ENCODE results near the gene DZANK1. TPM values are rescaled to one million over a fixed set of nuclear protein-coding genes. Genes with fewer than 3 reads are reported as not detected.
"Not testable (repeated sequence)": the region's sequence is repeated elsewhere in the genome, so short reads cannot be mapped to it uniquely, and the experiment has no call there.

DZANK1 gene
- total RNA-seq, 3 donors from 2014 or later (not counting 1 experiment from before 2014, with no cell fraction given), result 2.7 to 5.7 (median 3.7) TPM

- no peak for TF ChIP-seq CTCF (IDR thresholded peaks at IDR 0.05)
- Histone ChIP-seq H3K27me3 (ENCODE audit: control insufficient read depth, insufficient read depth, low read length) (no peaks in the 10 kb centered on the region), H3K9me3 (ENCODE audit: control insufficient read depth, insufficient read depth, low read length) (no peaks in the 10 kb centered on the region), H3K36me3 (ENCODE audit: control insufficient read depth, insufficient read depth, low read length) (peaks cover 9% of the 10 kb centered on the region), H3K4me3 (ENCODE audit: low read length) (no peak overlapping the region), H3K4me1 (ENCODE audit: control insufficient read depth, insufficient read depth, low read length) (no peaks in the 10 kb centered on the region), H3K27ac (ENCODE audit: low read length) (no peak overlapping the region)
- ATAC-seq, result no peak
- WGBS (ENCODE audit: insufficient coverage), result 63% methylated on average over 3 of the region's 3 CpGs
- no peaks in the 10 kb centered on the region for H3K27me3 Mint-ChIP-seq (ENCODE audit: low read depth in 2 of 2)
- intact Hi-C loops (cut with micrococcal nuclease), result no loop called here
- no peak overlapping the region for H3K4me3 Mint-ChIP-seq
- no peaks in the 10 kb centered on the region for H3K4me1 Mint-ChIP-seq
- no peak overlapping the region for H3K27ac Mint-ChIP-seq
- H3K36me3 Mint-ChIP-seq, result no peaks in the 10 kb centered on the region
- H3K9me3 Mint-ChIP-seq, result no peaks in the 10 kb centered on the region
- DNase-seq, result no peak
These were observed 76.6 kb downstream of the DZANK1 start for GRCh38 chr20:18390201-18390600.

DNA sequence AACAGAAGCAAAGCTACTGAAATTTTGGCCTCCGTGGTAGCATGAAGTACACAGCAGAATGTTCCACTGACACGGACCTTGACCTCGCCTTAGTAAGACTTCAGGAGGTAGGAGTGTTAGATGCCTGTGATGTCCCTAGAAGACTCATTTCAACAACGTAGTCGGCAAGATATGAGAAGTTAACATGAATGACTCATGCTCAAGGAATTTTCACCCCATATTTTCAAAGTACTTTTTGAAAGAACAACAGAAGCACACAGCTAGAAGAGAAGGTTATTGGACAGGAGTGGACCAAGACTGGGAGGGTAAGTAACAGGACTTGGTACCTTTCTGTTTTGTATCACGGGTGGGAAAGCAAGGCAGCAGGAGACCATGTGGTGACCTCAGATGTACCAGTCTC is 78.0 kb downstream of the DZANK1 start:
- H3K27ac Mint-ChIP-seq, result no peak overlapping the region

GRCh38 chr20:18380908-18381529 is 85.8 kb downstream of the DZANK1 start:
- no peaks in the 10 kb centered on the region for H3K36me3 ChIP-seq (ENCODE audit: control insufficient read depth, insufficient read depth, low read length)
- no peak overlapping the region for H3K4me3 Mint-ChIP-seq
- H3K4me1 ChIP-seq (ENCODE audit: control insufficient read depth, insufficient read depth, low read length), result no peaks in the 10 kb centered on the region
- H3K27me3 ChIP-seq (ENCODE audit: control insufficient read depth, insufficient read depth, low read length), result no peaks in the 10 kb centered on the region
- no peak overlapping the region for H3K27ac ChIP-seq (ENCODE audit: low read length)
- no peak overlapping the region for H3K4me3 ChIP-seq (ENCODE audit: low read length)
- whole genome bisulfite sequencing (ENCODE audit: insufficient coverage), result 83% methylated on average over 7 of the region's 7 CpGs
- DNase-seq (no peak), ATAC-seq (no peak)
- H3K36me3 Mint-ChIP-seq, result no peaks in the 10 kb centered on the region
- peaks cover 0 to 5% of the 10 kb centered on the region in 2 donors for H3K27me3 Mint-ChIP-seq (ENCODE audit: low read depth in 2 of 2)
- H3K4me1 Mint-ChIP-seq, result no peaks in the 10 kb centered on the region
- no peak for TF ChIP-seq CTCF (IDR thresholded peaks at IDR 0.05)
- intact Hi-C loops (cut with micrococcal nuclease), result no loop called here
- no peaks in the 10 kb centered on the region for H3K9me3 Mint-ChIP-seq
- H3K9me3 ChIP-seq (ENCODE audit: control insufficient read depth, insufficient read depth, low read length), result no peaks in the 10 kb centered on the region
- H3K27ac Mint-ChIP-seq, result no peak overlapping the region

More for the DNA sequence above, 78.0 kb downstream of the DZANK1 start:
- Histone ChIP-seq H3K36me3 (ENCODE audit: control insufficient read depth, insufficient read depth, low read length) (peaks cover 9% of the 10 kb centered on the region), H3K9me3 (ENCODE audit: control insufficient read depth, insufficient read depth, low read length) (no peaks in the 10 kb centered on the region), H3K27me3 (ENCODE audit: control insufficient read depth, insufficient read depth, low read length) (no peaks in the 10 kb centered on the region), H3K27ac (ENCODE audit: low read length) (no peak overlapping the region), H3K4me1 (ENCODE audit: control insufficient read depth, insufficient read depth, low read length) (no peaks in the 10 kb centered on the region), H3K4me3 (ENCODE audit: low read length) (no peak overlapping the region)
- no peak for TF ChIP-seq CTCF (IDR thresholded peaks at IDR 0.05)
- intact Hi-C loops (cut with micrococcal nuclease), result no loop called here
- H3K36me3 Mint-ChIP-seq, result no peaks in the 10 kb centered on the region
- H3K9me3 Mint-ChIP-seq, result no peaks in the 10 kb centered on the region
- no peak for DNase-seq
- WGBS (ENCODE audit: insufficient coverage), result 87% methylated on average over 6 of the region's 6 CpGs
- H3K4me3 Mint-ChIP-seq, result no peak overlapping the region
- H3K27me3 Mint-ChIP-seq (ENCODE audit: low read depth in 2 of 2), result no peaks in the 10 kb centered on the region
- H3K4me1 Mint-ChIP-seq, result no peaks in the 10 kb centered on the region
- ATAC-seq, result no peak

DNA sequence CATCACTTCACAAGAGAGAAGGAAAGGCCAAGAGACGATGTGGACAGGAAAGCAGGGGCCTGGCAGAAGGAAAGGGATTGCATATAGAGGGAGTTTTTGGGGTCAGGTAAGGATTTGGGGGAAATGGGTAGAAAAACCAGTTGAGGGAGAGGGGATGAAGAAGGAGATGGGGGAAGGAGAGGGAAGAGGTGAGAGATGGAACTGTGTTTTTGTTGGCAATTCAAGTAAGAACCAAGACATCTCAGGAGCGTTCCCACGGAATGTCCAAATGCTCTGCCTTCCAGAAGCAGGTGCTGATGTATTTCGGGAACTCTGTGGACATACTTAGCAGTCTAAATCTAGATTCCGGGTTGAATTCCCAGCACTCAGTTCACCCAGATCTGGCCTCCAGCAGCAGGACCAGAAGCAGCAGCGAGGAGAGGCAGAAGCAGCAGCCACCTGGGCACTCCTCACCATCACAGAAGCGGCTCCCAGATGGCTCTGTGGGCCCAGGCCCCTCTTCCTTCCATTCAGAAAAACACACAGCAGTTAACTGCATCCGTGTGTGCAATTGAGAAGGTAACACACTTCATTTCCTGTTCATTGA is 88.8 kb downstream of the DZANK1 start:
- no peak for DNase-seq
- no peak for TF ChIP-seq CTCF (IDR thresholded peaks at IDR 0.05)
- Mint-ChIP-seq H3K27me3 (ENCODE audit: low read depth in 2 of 2) (peaks cover 0 to 5% of the 10 kb centered on the region in 2 donors), H3K27ac (no peak overlapping the region), H3K4me3 (no peak overlapping the region), H3K9me3 (no peaks in the 10 kb centered on the region), H3K4me1 (no peaks in the 10 kb centered on the region), H3K36me3 (no peaks in the 10 kb centered on the region)
- H3K9me3 ChIP-seq (ENCODE audit: control insufficient read depth, insufficient read depth, low read length), result no peaks in the 10 kb centered on the region
- no peaks in the 10 kb centered on the region for H3K36me3 ChIP-seq (ENCODE audit: control insufficient read depth, insufficient read depth, low read length)
- H3K4me3 ChIP-seq (ENCODE audit: low read length), result no peak overlapping the region
- intact Hi-C loops (cut with micrococcal nuclease), result no loop called here
- WGBS (ENCODE audit: insufficient coverage), result 81% methylated on average over 7 of the region's 8 CpGs
- no peak for ATAC-seq
- H3K27ac ChIP-seq (ENCODE audit: low read length), result no peak overlapping the region
- H3K27me3 ChIP-seq (ENCODE audit: control insufficient read depth, insufficient read depth, low read length), result no peaks in the 10 kb centered on the region
- H3K4me1 ChIP-seq (ENCODE audit: control insufficient read depth, insufficient read depth, low read length), result no peaks in the 10 kb centered on the region

DNA sequence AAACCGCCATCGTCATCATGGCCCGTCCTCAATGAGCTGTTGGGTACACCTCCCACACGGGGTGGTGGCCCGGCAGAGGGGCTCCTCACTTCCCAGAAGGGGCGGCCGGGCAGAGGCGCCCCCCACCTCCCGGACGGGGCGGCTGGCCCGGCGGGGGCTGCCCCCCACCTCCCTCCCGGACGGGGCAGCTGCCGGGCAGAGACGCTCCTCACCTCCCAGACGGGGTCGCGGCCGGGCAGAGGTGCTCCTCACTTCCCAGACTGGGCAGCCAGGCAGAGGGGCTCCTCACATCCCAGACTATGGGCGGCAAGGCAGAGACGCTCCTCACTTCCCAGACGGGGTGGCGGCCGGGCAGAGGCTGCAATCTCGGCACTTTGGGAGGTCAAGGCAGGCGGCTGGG is 91.3 kb downstream of the DZANK1 start:
- ATAC-seq, result not testable (repeated sequence)

More for the DNA sequence above, 91.3 kb downstream of the DZANK1 start:
- H3K27ac Mint-ChIP-seq; H3K27me3 ChIP-seq (ENCODE audit: control insufficient read depth, insufficient read depth, low read length); H3K4me3 Mint-ChIP-seq; H3K27ac ChIP-seq (ENCODE audit: low read length); intact Hi-C loops (cut with micrococcal nuclease); H3K4me3 ChIP-seq (ENCODE audit: low read length); H3K4me1 ChIP-seq (ENCODE audit: control insufficient read depth, insufficient read depth, low read length); DNase-seq; H3K4me1 Mint-ChIP-seq; H3K9me3 ChIP-seq (ENCODE audit: control insufficient read depth, insufficient read depth, low read length); H3K36me3 Mint-ChIP-seq; H3K9me3 Mint-ChIP-seq; H3K36me3 ChIP-seq (ENCODE audit: control insufficient read depth, insufficient read depth, low read length): not testable (repeated sequence)
- WGBS (ENCODE audit: insufficient coverage), result 95% methylated on average over 27 of the region's 28 CpGs
- H3K27me3 Mint-ChIP-seq (ENCODE audit: low read depth in 2 of 2), result peaks cover 9 to 11% of the 10 kb centered on the region in 2 donors

Measured in natural killer cell (primary cell).